Measurements from ENCODE around the gene HS3ST1.

The HS3ST1 gene

GRCh38 chr4:11469650-11470437 lies 41.1 kb upstream of the HS3ST1 start:
- no peak for TF ChIP-seq CTCF (conservative IDR thresholded peaks at IDR 0.05; ENCODE audit: low read depth, low read length)
- no peak overlapping the region for H3K4me3 ChIP-seq (ENCODE audit: low read depth, low read length)
- DNase-seq (ENCODE audit: low read depth) = no peak

- H3K4me3 ChIP-seq (ENCODE audit: low read depth, low read length) = no peak overlapping the region
- TF ChIP-seq CTCF (conservative IDR thresholded peaks at IDR 0.05; ENCODE audit: low read depth, low read length) = no peak
- DNase-seq (ENCODE audit: low read depth) = no peak
Measured at GRCh38 chr4:11468901-11469300, 40.2 kb upstream of the HS3ST1 start.

GRCh38 chr4:11467931-11468330 lies 39.2 kb upstream of the HS3ST1 start:
- H3K4me3 ChIP-seq (ENCODE audit: low read depth, low read length) = no peak overlapping the region
- DNase-seq (ENCODE audit: low read depth) = no peak
- TF ChIP-seq CTCF (conservative IDR thresholded peaks at IDR 0.05; ENCODE audit: low read depth, low read length) = no peak

- H3K4me3 ChIP-seq (ENCODE audit: low read depth, low read length) = no peak overlapping the region
- DNase-seq (ENCODE audit: low read depth) = no peak
- TF ChIP-seq CTCF (conservative IDR thresholded peaks at IDR 0.05; ENCODE audit: low read depth, low read length) = no peak
Measured at GRCh38 chr4:11463707-11464106, 35.0 kb upstream of the HS3ST1 start.

GRCh38 chr4:11456401-11456800 lies 27.7 kb upstream of the HS3ST1 start:
- DNase-seq (ENCODE audit: low read depth) = no peak
- H3K4me3 ChIP-seq (ENCODE audit: low read depth, low read length) = no peak overlapping the region
- TF ChIP-seq CTCF (conservative IDR thresholded peaks at IDR 0.05; ENCODE audit: low read depth, low read length) = no peak

- no peak overlapping the region for H3K4me3 ChIP-seq (ENCODE audit: low read depth, low read length)
- no peak for DNase-seq (ENCODE audit: low read depth)
- TF ChIP-seq CTCF (conservative IDR thresholded peaks at IDR 0.05; ENCODE audit: low read depth, low read length) = no peak
Measured at GRCh38 chr4:11455201-11455835, 26.6 kb upstream of the HS3ST1 start.

- TF ChIP-seq CTCF (conservative IDR thresholded peaks at IDR 0.05; ENCODE audit: low read depth, low read length) = no peak
- no peak overlapping the region for H3K4me3 ChIP-seq (ENCODE audit: low read depth, low read length)
- no peak for DNase-seq (ENCODE audit: low read depth)
Measured at GRCh38 chr4:11451716-11452115, 23.0 kb upstream of the HS3ST1 start.
